ENCODE measurements around the gene ISY1. TPM values are rescaled to one million over a fixed set of nuclear protein-coding genes. Genes with fewer than 3 reads are reported as not detected.

The ISY1 gene
- total and polyA plus RNA-seq, 2 of the 4 experiments (the other 2 are of a cell fraction): 28.5 to 31.5 TPM

DNA sequence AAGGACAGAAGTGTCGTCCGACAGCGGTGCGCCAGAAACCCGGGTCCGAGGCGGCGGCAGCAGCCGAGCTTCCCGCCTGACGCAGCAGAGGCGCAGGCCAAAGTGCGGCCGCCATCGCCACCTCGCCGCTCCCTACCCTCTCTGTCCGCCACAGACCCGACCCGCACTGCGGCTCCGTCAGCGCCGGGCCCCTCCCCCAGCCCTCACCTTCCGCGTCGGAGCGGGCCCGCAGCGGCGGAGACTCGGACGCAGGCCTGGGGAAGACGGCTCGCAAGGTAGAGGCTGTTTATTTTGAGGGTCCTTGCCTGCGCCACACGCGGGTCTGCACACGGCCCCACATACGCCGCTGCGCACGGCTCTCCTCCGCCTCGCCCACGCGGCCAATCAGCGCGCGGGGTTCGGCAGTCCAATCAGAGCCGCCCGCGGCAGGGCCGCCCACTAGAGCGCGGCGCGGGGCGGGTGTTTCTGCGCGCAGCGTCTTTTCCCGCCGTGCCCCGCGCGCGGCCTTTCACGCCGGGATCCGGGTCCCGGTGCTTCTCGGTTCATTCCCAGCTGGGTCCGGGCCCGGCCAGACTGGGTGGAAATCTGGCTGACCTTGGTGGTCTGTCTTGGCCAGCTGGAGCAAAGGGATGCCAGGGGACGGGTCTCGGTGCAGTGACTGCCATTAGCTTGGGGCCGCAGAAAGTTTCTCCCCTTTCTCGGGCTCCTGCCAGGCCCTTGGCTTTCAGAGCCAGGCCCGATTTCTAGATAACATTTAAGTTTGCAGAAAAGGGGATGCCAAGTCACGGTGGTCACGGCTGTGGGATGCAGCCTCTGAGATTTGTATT, 22.9 kb upstream of the ISY1 start, which contains the start of gene CNBP:
TSS of gene CNBP (minus strand) at position 328 of the 827 bp plus-strand sequence. CDS start 12,139 bp downstream, outside the sequence.
- peak within 1 kb of the TSS; percentile 89 for H4K5ac ChIP-seq (ENCODE audit: low read depth, low read length)
- no peaks in the 10 kb centered on the region for H3K9me3 ChIP-seq (ENCODE audit: control insufficient read depth, insufficient read depth, low read length)
- ATAC-seq (ENCODE audit: low read depth) (peak; percentile 99), DNase-seq (peak; percentile 92)
- H2BK120ac ChIP-seq (ENCODE audit: low read depth, low read length): peak within 1 kb of the TSS; percentile 37
- peak within 1 kb of the TSS; percentile 100 for H2AK9ac ChIP-seq (replicated peaks; ENCODE audit: low read depth, low read length, poor library complexity)
- H3K4me3 ChIP-seq (ENCODE audit: insufficient read depth, low read depth, low read length): peak within 1 kb of the TSS; percentile 89
- H4K8ac ChIP-seq (ENCODE audit: low read depth in 2 of 2, low read length in 2 of 2): peak within 1 kb of the TSS; percentile 93 to 98
- intact Hi-C loops (cut with micrococcal nuclease) (loop anchor here (5.0 kb wide), 1 partner anchor 44 kb away; no protein-coding TSS in a partner anchor), in situ Hi-C loops (cut with MboI; ENCODE audit: low sequenced_read_pairs) (no loop called here), dilution Hi-C loops (cut with HindIII; ENCODE audit: low sequenced_read_pairs, unreplicated experiment) (no loop called here)
- H3K56ac ChIP-seq (ENCODE audit: extremely low read depth, insufficient read depth, low read length): peak within 1 kb of the TSS; percentile 89
- H3K9me1 ChIP-seq (ENCODE audit: insufficient read depth, low read length): no peaks in the 10 kb centered on the region
- H3K23ac ChIP-seq (ENCODE audit: low read depth, low read length): peak within 1 kb of the TSS; percentile 98
- peak within 1 kb of the TSS; percentile 96 for H3K9ac ChIP-seq (ENCODE audit: low read depth, low read length)
- POLR2A ChIA-PET (ENCODE audit: unreplicated experiment): interaction anchor here (0.5 kb wide), 1 partner anchor 62 kb away, joined by 3 read pairs; no protein-coding TSS in a partner anchor
- peaks cover 8 to 15% of the 10 kb centered on the region in 2 experiments for H3K79me1 ChIP-seq (ENCODE audit: low read depth in 1 of 2, low read length in 2 of 2)
- 1% methylated on average over 42 of the region's 83 CpGs; no CpG with 5 or more reads in 1 of the 2 experiments for WGBS, 2 experiments (ENCODE audit: extremely low coverage in 2 of 2, insufficient read length in 1 of 2)
- peaks cover 2% of the 10 kb centered on the region; the same call in 1 of the 2 replicates for H3K36me3 ChIP-seq (ENCODE audit: control insufficient read depth, insufficient read depth, low read length)
- H3K27me3 ChIP-seq (ENCODE audit: control insufficient read depth, insufficient read depth, low read length): no peaks in the 10 kb centered on the region
- H2AK5ac ChIP-seq (ENCODE audit: low read depth, low read length): peak within 1 kb of the TSS; percentile 94
- no peak within 1 kb of the TSS; the same call in 2 of the 3 replicates for H2BK15ac ChIP-seq (ENCODE audit: low read depth, low read length)
- H3K4me2 ChIP-seq (ENCODE audit: low read depth, low read length): peak within 1 kb of the TSS; percentile 100
- peak within 1 kb of the TSS; percentile 89 for H2BK5ac ChIP-seq (ENCODE audit: low read depth, low read length, poor library complexity, severe bottlenecking)
- H4K91ac ChIP-seq (ENCODE audit: insufficient read depth, low read depth, low read length): peak within 1 kb of the TSS; percentile 86
- TF ChIP-seq, protein P1, sequence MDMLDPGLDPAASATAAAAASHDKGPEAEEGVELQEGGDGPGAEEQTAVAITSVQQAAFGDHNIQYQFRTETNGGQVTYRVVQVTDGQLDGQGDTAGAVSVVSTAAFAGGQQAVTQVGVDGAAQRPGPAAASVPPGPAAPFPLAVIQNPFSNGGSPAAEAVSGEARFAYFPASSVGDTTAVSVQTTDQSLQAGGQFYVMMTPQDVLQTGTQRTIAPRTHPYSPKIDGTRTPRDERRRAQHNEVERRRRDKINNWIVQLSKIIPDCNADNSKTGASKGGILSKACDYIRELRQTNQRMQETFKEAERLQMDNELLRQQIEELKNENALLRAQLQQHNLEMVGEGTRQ (IDR thresholded peaks at IDR 0.05; ENCODE audit: low read depth, low read length): peak; percentile 25; the same call in 1 of the 2 replicates
- TF ChIP-seq, protein P2, sequence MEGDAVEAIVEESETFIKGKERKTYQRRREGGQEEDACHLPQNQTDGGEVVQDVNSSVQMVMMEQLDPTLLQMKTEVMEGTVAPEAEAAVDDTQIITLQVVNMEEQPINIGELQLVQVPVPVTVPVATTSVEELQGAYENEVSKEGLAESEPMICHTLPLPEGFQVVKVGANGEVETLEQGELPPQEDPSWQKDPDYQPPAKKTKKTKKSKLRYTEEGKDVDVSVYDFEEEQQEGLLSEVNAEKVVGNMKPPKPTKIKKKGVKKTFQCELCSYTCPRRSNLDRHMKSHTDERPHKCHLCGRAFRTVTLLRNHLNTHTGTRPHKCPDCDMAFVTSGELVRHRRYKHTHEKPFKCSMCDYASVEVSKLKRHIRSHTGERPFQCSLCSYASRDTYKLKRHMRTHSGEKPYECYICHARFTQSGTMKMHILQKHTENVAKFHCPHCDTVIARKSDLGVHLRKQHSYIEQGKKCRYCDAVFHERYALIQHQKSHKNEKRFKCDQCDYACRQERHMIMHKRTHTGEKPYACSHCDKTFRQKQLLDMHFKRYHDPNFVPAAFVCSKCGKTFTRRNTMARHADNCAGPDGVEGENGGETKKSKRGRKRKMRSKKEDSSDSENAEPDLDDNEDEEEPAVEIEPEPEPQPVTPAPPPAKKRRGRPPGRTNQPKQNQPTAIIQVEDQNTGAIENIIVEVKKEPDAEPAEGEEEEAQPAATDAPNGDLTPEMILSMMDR (conservative IDR thresholded peaks at IDR 0.05; ENCODE audit: low read depth, low read length): no peak
- TF ChIP-seq RFX5 (IDR thresholded peaks at IDR 0.05; ENCODE audit: low read depth, low read length): no peak
- TF ChIP-seq NFE2L2 (IDR thresholded peaks at IDR 0.05; ENCODE audit: low read depth, low read length): 0 out of 2 replicates have a peak, but pooled peaks have one; percentile 19
- TF ChIP-seq MXI1 (IDR thresholded peaks at IDR 0.05; ENCODE audit: borderline replicate concordance, low read depth, low read length): peak; percentile 91; the same call in 1 of the 2 replicates
- 0 out of 2 replicates have a peak, but pooled peaks have one; percentile 1 for TF ChIP-seq BHLHE40 (IDR thresholded peaks at IDR 0.05; ENCODE audit: low read depth, low read length)
- TF ChIP-seq POLR2A (IDR thresholded peaks at IDR 0.05; ENCODE audit: low read depth, low read length): peak; percentile 97
- TF ChIP-seq SMC3 (IDR thresholded peaks at IDR 0.05; ENCODE audit: low read depth, low read length): 0 out of 2 replicates have a peak, but pooled peaks have one; percentile 8
- peak; percentile 30; the same call in 1 of the 2 replicates for TF ChIP-seq MAZ (IDR thresholded peaks at IDR 0.05; ENCODE audit: borderline replicate concordance, low read depth, low read length)
- peak within 1 kb of the TSS; percentile 69 for H3K18ac ChIP-seq (ENCODE audit: low read depth, low read length)
- H3K4ac ChIP-seq (ENCODE audit: low read depth, low read length): peak within 1 kb of the TSS; percentile 97
- BruUV-seq (replicated peaks): no TSS peak
- H2BK20ac ChIP-seq (ENCODE audit: low read depth, low read length): no peak within 1 kb of the TSS
- CTCF ChIA-PET: no interaction called here
- peaks cover 41% of the 10 kb centered on the region for H4K20me1 ChIP-seq (ENCODE audit: insufficient read depth, low read length)
- peaks cover 5% of the 10 kb centered on the region for H3K4me1 ChIP-seq (ENCODE audit: control insufficient read depth, insufficient read depth, low read length)
- peak within 1 kb of the TSS; percentile 94 for H3K14ac ChIP-seq (replicated peaks; ENCODE audit: low read depth, low read length)
- H2AFZ ChIP-seq (replicated peaks; ENCODE audit: low read length, poor library complexity): peak within 1 kb of the TSS; percentile 91
- peak within 1 kb of the TSS; percentile 94 for H3K27ac ChIP-seq (ENCODE audit: insufficient read depth, low read length)
